GM12878 (cell line): ENCODE data around the gene SARS1. TPM values are rescaled to one million over a fixed set of nuclear protein-coding genes. Genes with fewer than 3 reads are reported as not detected.

Experiments
- ATAC-seq: fragments of 200-7000 bp; cut with Tn5 transposase; 3 replicates; pipeline ENCODE4 v1.9.1; 2020; ENCODE audit warnings: mild to moderate bottlenecking, moderate library complexity
- BruUV-seq: library from RNA; stranded (reverse); fragments of 400-500 nt; replicated peaks from 2 replicates; lab custom pipeline; 2021; lab: Mats Ljungman, UMichigan
- CTCF ChIA-PET: fragments of 300-600 bp; sonication (Branson Sonifier 250); formaldehyde crosslinking; extraction: SDS; loops from one replicate; lab custom pipeline; 2021; ENCODE audit warnings: inconsistent platforms; lab: Yijun Ruan, JAX
- POLR2A ChIA-PET: fragments of 350-600 bp; formaldehyde crosslinking; extraction: SDS; loops from one replicate; lab custom pipeline; 2021; ENCODE audit warnings: inconsistent platforms; lab: Charles Lee
- RAD21 ChIA-PET: fragments of 300-600 bp; sonication (Branson Sonifier 250); formaldehyde crosslinking; loops from one replicate; lab custom pipeline; 2023; ENCODE audit warnings: antibody characterized with exemption; ENCODE audit not compliant: unreplicated experiment; lab: Charles Lee
- SMC1A ChIA-PET: fragments of 300-600 bp; sonication (Branson Sonifier 250); formaldehyde crosslinking; loops from one replicate; lab custom pipeline; 2023; ENCODE audit not compliant: unreplicated experiment, uncharacterized antibody; lab: Charles Lee
- DNase-seq: peaks from one replicate; pipeline ENCODE4 v3.0.0-alpha.2; 2011; ENCODE audit warnings: low read depth, low spot score
- FAIRE-seq: peaks from 3 replicates; lab custom pipeline; 2011; peaks lifted over from hg19 to GRCh38; lab: Jason Lieb, UNC
- H2AFZ ChIP-seq: 2 replicates; pipeline ENCODE4 v1.6.0; 2011; ENCODE audit warnings: low read depth, low read length, control low read depth; ENCODE audit not compliant: control insufficient read depth
- H3K27ac ChIP-seq: 2 replicates; pipeline ENCODE4 v1.5.1; 2011; ENCODE audit warnings: control low read depth; ENCODE audit not compliant: control insufficient read depth, insufficient read depth
- H3K27me3 ChIP-seq, 2 experiments: replicated peaks in 1 of 2; 2 replicates each; pipeline versions ENCODE4 v1.6.0 to v1.6.1; 2011; ENCODE audit warnings: low read length in 1 of 2; ENCODE audit not compliant: control insufficient read depth in 2 of 2, insufficient read depth in 2 of 2
- H3K36me3 ChIP-seq, 2 experiments: 2 replicates each; pipeline ENCODE4 v1.5.1; 2011; ENCODE audit warnings: low read length in 1 of 2; ENCODE audit not compliant: control insufficient read depth in 2 of 2, insufficient read depth in 2 of 2
- H3K4me1 ChIP-seq: 2 replicates; pipeline ENCODE4 v1.6.1; 2011; ENCODE audit warnings: mild to moderate bottlenecking, low read length, moderate library complexity, mixed read lengths; ENCODE audit not compliant: control insufficient read depth, insufficient read depth
- H3K4me2 ChIP-seq: 2 replicates; pipeline ENCODE4 v1.6.0; 2011; ENCODE audit warnings: control low read depth; ENCODE audit not compliant: control insufficient read depth, insufficient read depth
- H3K4me3 ChIP-seq: fragments of 200-600 bp; sonication (generic); 2 replicates; pipeline ENCODE4 v1.5.1; 2016
- H3K79me2 ChIP-seq: 2 replicates; pipeline ENCODE4 v1.6.0; 2011; ENCODE audit warnings: low read length; ENCODE audit not compliant: control insufficient read depth, insufficient read depth
- H3K9ac ChIP-seq: 2 replicates; pipeline ENCODE4 v1.8.0; 2011; ENCODE audit warnings: low read length, control low read depth, mixed read lengths; ENCODE audit not compliant: control insufficient read depth, insufficient read depth
- H3K9me3 ChIP-seq: replicated peaks from 3 replicates; pipeline ENCODE4 v1.5.1; 2011; ENCODE audit warnings: mild to moderate bottlenecking, low read length; ENCODE audit not compliant: control insufficient read depth, insufficient read depth
- H4K20me1 ChIP-seq: 2 replicates; pipeline ENCODE4 v1.6.0; 2011; ENCODE audit not compliant: control insufficient read depth, insufficient read depth
- CBX3 ChIP-seq: fragments of 200-600 bp; sonication (generic); IDR thresholded peaks from 2 replicates; pipeline ENCODE4 v1.6.1; 2016; ENCODE audit warnings: low read depth, borderline replicate concordance
- LARP7 ChIP-seq: fragments of 450-650 bp; IDR thresholded peaks from 2 replicates; pipeline ENCODE4 v1.6.1; 2017; ENCODE audit warnings: mild to moderate bottlenecking
- MTA3 ChIP-seq: IDR thresholded peaks from 2 replicates; pipeline ENCODE4 v1.6.1; 2012; ENCODE audit warnings: low read length, inconsistent platforms, borderline replicate concordance
- MYC ChIP-seq: IDR thresholded peaks from 2 replicates; pipeline ENCODE4 v1.6.1; 2011; ENCODE audit warnings: mild to moderate bottlenecking, low read length, moderate library complexity, inconsistent platforms; ENCODE audit not compliant: insufficient read depth, insufficient replicate concordance, insufficient read length, severe bottlenecking
- NBN ChIP-seq: fragments of 450-650 bp; IDR thresholded peaks from 2 replicates; pipeline ENCODE4 v1.6.1; 2016
- YBX1 ChIP-seq: fragments of 450-650 bp; IDR thresholded peaks from 2 replicates; pipeline ENCODE4 v1.6.1; 2016; ENCODE audit warnings: antibody characterized with exemption
- WGBS: methylation state at CpG from one replicate; pipeline ENCODE4 v1.1.6; 2016; ENCODE audit warnings: low lambda C conversion rate; ENCODE audit not compliant: insufficient replicate concordance, insufficient coverage; ENCODE audit errors: missing lambda C conversion rate; 5-methylcytosine and 5-hydroxymethylcytosine counted together
- in situ Hi-C: fragments of 300-500 bp; cut with MboI; formaldehyde crosslinking; loops from 9 replicates; pipeline ENCODE4 v1.14.3; 2018; ENCODE audit warnings: mixed read lengths
- intact Hi-C: fragments of 100-400 bp; cut with micrococcal nuclease; formaldehyde crosslinking; loops from one replicate; pipeline ENCODE4 v1.14.2; 2022; ENCODE audit not compliant: unreplicated experiment
- polyA plus RNA-seq, 11 experiments: library from polyadenylated mRNA; depleted of rRNA in 4 of 11; unstranded in 6 of 11; stranded (reverse) in 5 of 11; fragments of >200 nt; fragmentation: Nextera tagmentation in 4 of 11; fragmentation: Illumina TruSeq in 1 of 11; extraction: Ambion mirVana in 4 of 11; extraction: Trizol in 1 of 11; gene quantifications; 1 replicate in 1 of 11; 2 replicates in 10 of 11; pipeline versions ENCODE4 v1.2.1 to v1.2.3, GENCODE V29; 2011 to 2016; ENCODE audit warnings: inconsistent platforms in 2 of 11, missing spikeins in 2 of 11, low read depth in 1 of 11
- total RNA-seq, 4 experiments: library from RNA; depleted of rRNA in 3 of 4; stranded (reverse); fragments of >200 nt in 3 of 4; fragmentation: Illumina TruSeq in 1 of 4; extraction: Trizol in 1 of 4; gene quantifications; 2 replicates each; pipeline versions ENCODE4 v1.2.1 to v1.2.3, GENCODE V29; 2013 to 2021
- TF ChIP-seq, protein P1 (sequence below): IDR thresholded peaks from 2 replicates; pipeline ENCODE4 v1.6.1; 2011; ENCODE audit warnings: low read depth, mild to moderate bottlenecking, low read length, moderate library complexity, borderline replicate concordance; ENCODE audit errors: extremely low read depth
- TF ChIP-seq, protein P2 (sequence below): fragments of 450-650 bp; IDR thresholded peaks from 2 replicates; pipeline ENCODE4 v1.6.1; 2018; ENCODE audit warnings: mild to moderate bottlenecking, low read depth, moderate library complexity; ENCODE audit not compliant: partially characterized antibody

SARS1 gene
- total and polyA plus RNA-seq, 10 of the 15 experiments (the other 5 are each of a cell fraction or from before 2014, with no cell fraction given): 103 to 202 (median 138) TPM

DNA sequence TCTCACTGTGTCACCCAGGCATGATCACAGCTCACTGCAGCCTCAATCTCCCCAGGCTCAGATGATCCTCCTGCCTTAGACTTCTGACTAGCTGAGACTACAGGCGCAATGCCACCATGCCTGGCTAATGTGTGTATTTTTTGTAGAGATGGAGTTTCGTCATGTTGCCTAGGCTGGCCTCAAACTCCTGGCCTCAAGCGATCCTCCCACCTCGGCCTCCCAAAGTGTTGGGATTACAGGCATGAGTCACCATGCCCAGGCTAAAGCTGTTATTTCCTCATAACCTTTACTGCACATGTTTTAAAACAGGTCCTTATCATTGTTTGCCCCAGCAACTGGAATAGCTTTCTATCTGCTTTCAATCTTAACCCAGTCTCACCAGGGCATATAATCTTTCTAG lies 2.9 kb downstream of the SARS1 start:
- TF ChIP-seq, protein P1, sequence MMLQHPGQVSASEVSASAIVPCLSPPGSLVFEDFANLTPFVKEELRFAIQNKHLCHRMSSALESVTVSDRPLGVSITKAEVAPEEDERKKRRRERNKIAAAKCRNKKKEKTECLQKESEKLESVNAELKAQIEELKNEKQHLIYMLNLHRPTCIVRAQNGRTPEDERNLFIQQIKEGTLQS: no peak
- TF ChIP-seq, protein P2, sequence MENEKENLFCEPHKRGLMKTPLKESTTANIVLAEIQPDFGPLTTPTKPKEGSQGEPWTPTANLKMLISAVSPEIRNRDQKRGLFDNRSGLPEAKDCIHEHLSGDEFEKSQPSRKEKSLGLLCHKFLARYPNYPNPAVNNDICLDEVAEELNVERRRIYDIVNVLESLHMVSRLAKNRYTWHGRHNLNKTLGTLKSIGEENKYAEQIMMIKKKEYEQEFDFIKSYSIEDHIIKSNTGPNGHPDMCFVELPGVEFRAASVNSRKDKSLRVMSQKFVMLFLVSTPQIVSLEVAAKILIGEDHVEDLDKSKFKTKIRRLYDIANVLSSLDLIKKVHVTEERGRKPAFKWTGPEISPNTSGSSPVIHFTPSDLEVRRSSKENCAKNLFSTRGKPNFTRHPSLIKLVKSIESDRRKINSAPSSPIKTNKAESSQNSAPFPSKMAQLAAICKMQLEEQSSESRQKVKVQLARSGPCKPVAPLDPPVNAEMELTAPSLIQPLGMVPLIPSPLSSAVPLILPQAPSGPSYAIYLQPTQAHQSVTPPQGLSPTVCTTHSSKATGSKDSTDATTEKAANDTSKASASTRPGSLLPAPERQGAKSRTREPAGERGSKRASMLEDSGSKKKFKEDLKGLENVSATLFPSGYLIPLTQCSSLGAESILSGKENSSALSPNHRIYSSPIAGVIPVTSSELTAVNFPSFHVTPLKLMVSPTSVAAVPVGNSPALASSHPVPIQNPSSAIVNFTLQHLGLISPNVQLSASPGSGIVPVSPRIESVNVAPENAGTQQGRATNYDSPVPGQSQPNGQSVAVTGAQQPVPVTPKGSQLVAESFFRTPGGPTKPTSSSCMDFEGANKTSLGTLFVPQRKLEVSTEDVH: no peak
- TF ChIP-seq MTA3: no peak
- no peak for TF ChIP-seq MYC
- TF ChIP-seq YBX1: no peak
- TF ChIP-seq LARP7: no peak
- TF ChIP-seq CBX3: no peak
- TF ChIP-seq NBN: no peak
- TF ChIP-seq, all 136 proteins: peak for 0
- Histone ChIP-seq H4K20me1 (no peaks in the 10 kb centered on the region), H3K36me3 (peaks cover 0 to 5% of the 10 kb centered on the region in 2 experiments; a peak in 2 of 4 replicates), H3K9ac (no peak overlapping the region), H3K4me3 (peak overlapping the region; percentile 22; the same call in 1 of the 2 replicates), H2AFZ (no peak overlapping the region), H3K27ac (no peak overlapping the region), H3K9me3 (no peaks in the 10 kb centered on the region), H3K4me2 (peak overlapping the region; percentile 28; the same call in 1 of the 2 replicates), H3K79me2 (peaks cover 59% of the 10 kb centered on the region), H3K4me1 (no peaks in the 10 kb centered on the region), H3K27me3 (no peaks in the 10 kb centered on the region)
- DNase-seq (no peak), ATAC-seq (no peak), FAIRE-seq (no peak)
- ChIA-PET RAD21 (no interaction called here), CTCF (interaction anchor here (0.5 to 3.9 kb wide), 3 partner anchors 18 to 316 kb away, joined by 3 to 13 read pairs (median 3); no protein-coding TSS in a partner anchor), SMC1A (interaction anchor here (1.5 kb wide), 1 partner anchor 23 kb away, joined by 3 read pairs; no protein-coding TSS in a partner anchor), POLR2A (interaction anchor here (0.7 kb wide), 1 partner anchor 605 kb away, joined by 3 read pairs; no protein-coding TSS in a partner anchor)
- intact Hi-C loops: no loop called here
- 78% methylated on average over 4 of the region's 4 CpGs for WGBS
- no TSS peak for BruUV-seq
- in situ Hi-C loops: no loop called here
